HG03196 (cell line): ENCODE results near the gene ZBED6.

ENCODE experiments used
- ATAC-seq: cut with Tn5 transposase; IDR thresholded peaks from one replicate; pipeline ENCODE4 v1.9.1; 2021; ENCODE audit not compliant: unreplicated experiment

Gene ZBED6

DNA sequence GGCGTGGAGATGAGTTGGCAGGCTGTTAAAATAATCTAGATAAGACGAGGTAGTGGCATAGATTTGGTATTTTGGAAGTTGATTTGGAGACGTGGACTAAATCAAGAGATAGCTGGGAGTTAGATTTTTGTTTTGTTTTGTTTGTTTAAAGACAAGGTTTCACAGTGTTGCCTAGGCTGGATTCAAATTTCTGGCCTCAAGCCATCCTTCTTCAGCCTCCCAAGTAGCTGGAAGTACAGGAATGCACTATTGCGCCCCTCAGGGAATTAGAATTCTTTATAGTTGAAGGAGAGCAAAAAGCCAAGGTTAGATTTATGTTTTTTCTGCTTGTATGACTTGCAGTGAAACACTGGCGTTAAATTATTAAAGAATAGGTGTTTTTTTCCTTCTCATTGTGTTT, 43.7 kb downstream of the ZBED6 start:
- no peak for ATAC-seq

DNA sequence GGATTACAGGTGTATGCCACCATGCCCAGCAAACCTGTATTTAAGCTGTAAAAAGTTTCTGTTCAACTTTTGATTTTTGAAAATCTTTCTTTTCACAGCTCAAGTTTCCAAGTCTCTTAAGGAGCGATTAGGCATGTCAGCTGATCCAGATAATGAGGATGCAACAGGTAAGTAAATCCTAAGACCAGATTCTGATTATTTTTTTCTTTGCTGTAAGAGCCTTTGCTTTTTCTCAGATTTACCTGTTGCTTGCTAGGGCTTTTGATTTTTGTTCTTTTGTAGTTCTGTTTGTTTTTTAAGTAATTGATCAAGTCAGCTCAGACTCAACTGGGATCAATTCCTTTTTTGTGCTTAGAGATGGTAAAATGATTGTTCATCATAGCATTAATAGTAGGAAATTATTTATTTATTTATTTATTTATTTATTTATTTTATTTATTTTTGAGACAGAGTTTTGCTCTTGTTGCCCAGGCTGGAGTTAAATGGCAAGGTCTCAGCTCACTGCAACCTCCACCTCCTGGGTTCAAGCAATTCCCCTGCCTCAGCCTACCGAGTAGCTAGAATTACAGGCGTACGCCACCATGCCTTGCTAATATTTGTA, 44.9 kb downstream of the ZBED6 start:
- no peak for ATAC-seq

DNA sequence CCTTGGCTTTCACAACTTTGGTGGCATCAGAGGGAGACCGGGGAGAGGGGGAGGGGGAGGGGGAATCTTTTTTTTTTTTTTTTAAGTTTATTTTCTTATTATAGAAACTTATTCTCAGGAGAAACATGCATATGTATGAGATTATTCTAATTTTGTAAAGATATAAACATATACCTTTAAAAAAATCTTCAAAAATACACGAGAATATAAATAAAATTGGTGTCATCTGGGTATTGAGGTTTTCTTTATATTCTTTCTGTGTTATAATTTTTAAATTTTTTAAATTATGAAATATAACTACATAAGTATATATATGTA, 47.1 kb downstream of the ZBED6 start:
- ATAC-seq: no peak

DNA sequence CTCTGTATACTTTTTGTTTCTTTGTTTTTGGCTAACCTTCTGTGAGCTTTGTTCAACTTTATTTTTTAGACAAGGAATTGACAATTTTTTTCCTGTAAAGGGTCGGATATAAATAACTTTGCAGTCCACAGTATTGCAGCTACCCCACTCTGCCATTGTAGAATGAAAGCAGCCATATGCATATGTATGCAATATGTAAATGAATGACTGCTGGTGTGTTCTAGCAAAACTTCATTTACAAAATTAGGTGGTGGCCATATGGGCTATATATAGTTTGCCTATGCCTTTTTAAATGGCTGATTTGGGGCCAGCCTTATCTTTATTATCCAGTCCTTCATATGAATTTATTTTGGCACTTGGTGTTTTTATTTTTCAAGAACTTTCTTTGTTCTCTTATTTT, 48.0 kb downstream of the ZBED6 start:
- no peak for ATAC-seq
